ENCODE measurements around the gene PNPLA3. TPM values are rescaled to one million over a fixed set of nuclear protein-coding genes. Genes with fewer than 3 reads are reported as not detected.

The PNPLA3 gene
- total and polyA plus RNA-seq, 2 of the 4 experiments (the other 2 are of a cell fraction): 3.6 to 7.5 TPM

- Histone ChIP-seq H3K56ac (ENCODE audit: extremely low read depth, insufficient read depth, low read length) (no peak overlapping the region), H2BK20ac (ENCODE audit: low read depth, low read length) (no peak overlapping the region), H3K4ac (ENCODE audit: low read depth, low read length) (no peak overlapping the region), H4K8ac (ENCODE audit: low read depth in 2 of 2, low read length in 2 of 2) (no peak overlapping the region), H3K23ac (ENCODE audit: low read depth, low read length) (no peak overlapping the region), H3K18ac (ENCODE audit: low read depth, low read length) (no peak overlapping the region), H4K91ac (ENCODE audit: insufficient read depth, low read depth, low read length) (no peak overlapping the region), H2AK9ac (replicated peaks; ENCODE audit: low read depth, low read length, poor library complexity) (no peak overlapping the region), H2BK15ac (ENCODE audit: low read depth, low read length) (no peak overlapping the region), H2AFZ (replicated peaks; ENCODE audit: low read length, poor library complexity) (no peak overlapping the region), H4K5ac (ENCODE audit: low read depth, low read length) (no peak overlapping the region), H3K27me3 (ENCODE audit: control insufficient read depth, insufficient read depth, low read length) (no peaks in the 10 kb centered on the region), H3K4me3 (ENCODE audit: insufficient read depth, low read depth, low read length) (no peak overlapping the region), H3K9me1 (ENCODE audit: insufficient read depth, low read length) (no peaks in the 10 kb centered on the region), H2AK5ac (ENCODE audit: low read depth, low read length) (no peak overlapping the region), H2BK120ac (ENCODE audit: low read depth, low read length) (no peak overlapping the region), H4K20me1 (ENCODE audit: insufficient read depth, low read length) (peaks cover 15% of the 10 kb centered on the region), H3K36me3 (ENCODE audit: control insufficient read depth, insufficient read depth, low read length) (peaks cover 53% of the 10 kb centered on the region), H3K14ac (replicated peaks; ENCODE audit: low read depth, low read length) (no peak overlapping the region), H3K9ac (ENCODE audit: low read depth, low read length) (no peak overlapping the region), H3K4me1 (ENCODE audit: control insufficient read depth, insufficient read depth, low read length) (peaks cover 7% of the 10 kb centered on the region; the same call in 1 of the 2 replicates), H3K27ac (ENCODE audit: insufficient read depth, low read length) (no peak overlapping the region), H3K79me1 (ENCODE audit: low read depth in 1 of 2, low read length in 2 of 2) (peaks cover 0 to 15% of the 10 kb centered on the region in 2 experiments; a peak in 2 of 4 replicates), H3K9me3 (ENCODE audit: control insufficient read depth, insufficient read depth, low read length) (no peaks in the 10 kb centered on the region), H2BK5ac (ENCODE audit: low read depth, low read length, poor library complexity, severe bottlenecking) (no peak overlapping the region), H3K4me2 (ENCODE audit: low read depth, low read length) (no peak overlapping the region)
- DNase-seq: no peak
- intact Hi-C loops (cut with micrococcal nuclease): no loop called here
- CTCF ChIA-PET: no interaction called here
- no CpG with 5 or more reads among the region's 10 CpGs for WGBS, 2 experiments (ENCODE audit: extremely low coverage in 2 of 2, insufficient read length in 1 of 2)
- BruUV-seq (replicated peaks): no TSS peak
- ATAC-seq (ENCODE audit: low read depth): no peak
- no peak for TF ChIP-seq SMC3 (IDR thresholded peaks at IDR 0.05; ENCODE audit: low read depth, low read length)
- TF ChIP-seq MAFK (IDR thresholded peaks at IDR 0.05; ENCODE audit: low read depth, low read length): no peak
- TF ChIP-seq CHD1 (IDR thresholded peaks at IDR 0.05; ENCODE audit: low read depth, low read length): no peak
- TF ChIP-seq CTCF (conservative IDR thresholded peaks at IDR 0.05; ENCODE audit: low read depth, low read length): no peak
- TF ChIP-seq RCOR1 (IDR thresholded peaks at IDR 0.05; ENCODE audit: insufficient replicate concordance, low read length): no peak
- TF ChIP-seq USF2 (IDR thresholded peaks at IDR 0.05; ENCODE audit: low read depth, low read length): no peak
- TF ChIP-seq RAD21 (IDR thresholded peaks at IDR 0.05; ENCODE audit: low read length): no peak
- no peak for TF ChIP-seq FOS (IDR thresholded peaks at IDR 0.05; ENCODE audit: low read depth, low read length)
- no peak for TF ChIP-seq MXI1 (IDR thresholded peaks at IDR 0.05; ENCODE audit: borderline replicate concordance, low read depth, low read length)
- no peak for TF ChIP-seq CEBPB (IDR thresholded peaks at IDR 0.05; ENCODE audit: low read depth, low read length)
- TF ChIP-seq NFE2L2 (IDR thresholded peaks at IDR 0.05; ENCODE audit: low read depth, low read length): no peak
- TF ChIP-seq ELK1 (IDR thresholded peaks at IDR 0.05; ENCODE audit: borderline replicate concordance, low read depth, low read length): no peak
- no peak for TF ChIP-seq POLR2A (IDR thresholded peaks at IDR 0.05; ENCODE audit: low read depth, low read length)
- no peak for TF ChIP-seq BHLHE40 (IDR thresholded peaks at IDR 0.05; ENCODE audit: low read depth, low read length)
- no peak for TF ChIP-seq MAZ (IDR thresholded peaks at IDR 0.05; ENCODE audit: borderline replicate concordance, low read depth, low read length)
- TF ChIP-seq RFX5 (IDR thresholded peaks at IDR 0.05; ENCODE audit: low read depth, low read length): no peak
- in situ Hi-C loops (cut with MboI; ENCODE audit: low sequenced_read_pairs): loop anchor here (5.0 to 10.0 kb wide), 3 partner anchors 82 to 632 kb away; no protein-coding TSS in a partner anchor
- dilution Hi-C loops (cut with HindIII; ENCODE audit: low sequenced_read_pairs, unreplicated experiment): no loop called here
- POLR2A ChIA-PET (ENCODE audit: unreplicated experiment): no interaction called here
Observed at GRCh38 chr22:43995798-43996169, 72.2 kb downstream of the PNPLA3 start.
